Right lobe of liver (tissue), 4 donors: ENCODE results near the gene IFIT1.

Experiments
- CTCF ChIP-seq, 4 donors: fragments of 200-600 bp in 3 of 4; fragments of 450-650 bp in 1 of 4; IDR thresholded peaks; one replicate each; pipeline versions ENCODE4 v1.5.1 to v1.8.0; 2016 to 2022; ENCODE audit warnings: antibody characterized with exemption in 4 of 4, mild to moderate bottlenecking in 2 of 4
- POLR2A ChIP-seq: fragments of 450-650 bp; IDR thresholded peaks from one replicate; pipeline ENCODE4 v1.6.1; 2017; ENCODE audit warnings: antibody characterized with exemption, mild to moderate bottlenecking
- donor health status: DM: no; HTN: no; CAD: no.
- donor health status: DM: no; HTN: no; CAD: no.
- donor health status: DM: no; HTN: yes; CAD: no.

GRCh38 chr10:89352802-89353201 is 39.6 kb upstream of the IFIT1 start:
- no peak for TF ChIP-seq POLR2A
- TF ChIP-seq CTCF (IDR thresholded peaks at IDR 0.05): no peak
